A549 (cell line): Measurements from ENCODE around the gene ZNF831.

ENCODE experiments used
- EP300 ChIP-seq, 2 experiments: fragments of >200 bp; sonication (Bioruptor Twin); formaldehyde crosslinking; IDR thresholded peaks; 2 replicates in 1 of 2; 3 replicates in 1 of 2; pipeline ENCODE4 v1.6.1; 2016 to 2017
- MAFK ChIP-seq: fragments of 450-650 bp; IDR thresholded peaks from 2 replicates; pipeline ENCODE4 v1.6.1; 2014; ENCODE audit not compliant: partially characterized antibody
- POLR2A ChIP-seq: IDR thresholded peaks from 2 replicates; pipeline ENCODE4 v1.6.1; 2012; ENCODE audit warnings: mild to moderate bottlenecking, low read length
- RCOR1 ChIP-seq: fragments of 150-350 bp; IDR thresholded peaks from 2 replicates; pipeline ENCODE4 v1.6.1; 2014; ENCODE audit warnings: antibody characterized with exemption, low read length, low read depth
- SREBF2 ChIP-seq: fragments of 450-650 bp; IDR thresholded peaks from 2 replicates; pipeline ENCODE4 v1.6.1; 2014; ENCODE audit warnings: mild to moderate bottlenecking, moderate library complexity
- TF ChIP-seq, protein P1 (sequence below): fragments of 450-650 bp; IDR thresholded peaks from 2 replicates; pipeline ENCODE4 v1.6.1; 2014; ENCODE audit warnings: antibody characterized with exemption
- TF ChIP-seq, protein P2 (sequence below): fragments of >200 bp; sonication (Bioruptor Twin); formaldehyde crosslinking; IDR thresholded peaks from 3 replicates; pipeline ENCODE4 v1.5.1; 2016
- TF ChIP-seq, protein P3 (sequence below): IDR thresholded peaks from 2 replicates; pipeline ENCODE4 v1.6.1; 2012
- TF ChIP-seq, protein P4 (sequence below): fragments of 150-350 bp; IDR thresholded peaks from 2 replicates; pipeline ENCODE4 v1.6.1; 2014; ENCODE audit warnings: low read depth, mild to moderate bottlenecking, low read length

DNA sequence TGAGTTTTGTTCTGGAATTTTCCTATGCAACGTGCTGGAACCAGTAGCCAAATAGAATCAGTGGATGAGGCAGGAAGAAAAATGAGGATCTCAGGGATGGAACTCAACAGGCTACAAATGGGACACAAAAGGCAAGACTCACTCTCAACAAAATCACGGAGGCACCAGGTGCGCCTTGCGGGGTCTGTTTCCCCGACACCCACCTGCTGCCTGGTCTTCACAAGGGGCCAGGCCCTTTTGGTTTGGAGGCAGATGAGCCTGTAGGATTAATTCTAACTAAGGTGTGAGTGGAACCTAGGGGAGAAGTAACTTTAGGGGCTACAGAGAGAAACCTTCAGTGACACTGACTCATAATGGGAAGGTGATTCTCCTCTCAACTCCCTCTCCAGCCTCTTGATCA lies 56.5 kb downstream of the ZNF831 start:
- TF ChIP-seq EP300 (IDR thresholded peaks at IDR 0.05) (no peak), MAFK (no peak), POLR2A (no peak), SREBF2 (no peak), RCOR1 (no peak)
- TF ChIP-seq, protein P1, sequence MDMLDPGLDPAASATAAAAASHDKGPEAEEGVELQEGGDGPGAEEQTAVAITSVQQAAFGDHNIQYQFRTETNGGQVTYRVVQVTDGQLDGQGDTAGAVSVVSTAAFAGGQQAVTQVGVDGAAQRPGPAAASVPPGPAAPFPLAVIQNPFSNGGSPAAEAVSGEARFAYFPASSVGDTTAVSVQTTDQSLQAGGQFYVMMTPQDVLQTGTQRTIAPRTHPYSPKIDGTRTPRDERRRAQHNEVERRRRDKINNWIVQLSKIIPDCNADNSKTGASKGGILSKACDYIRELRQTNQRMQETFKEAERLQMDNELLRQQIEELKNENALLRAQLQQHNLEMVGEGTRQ, result no peak
- TF ChIP-seq, protein P2, sequence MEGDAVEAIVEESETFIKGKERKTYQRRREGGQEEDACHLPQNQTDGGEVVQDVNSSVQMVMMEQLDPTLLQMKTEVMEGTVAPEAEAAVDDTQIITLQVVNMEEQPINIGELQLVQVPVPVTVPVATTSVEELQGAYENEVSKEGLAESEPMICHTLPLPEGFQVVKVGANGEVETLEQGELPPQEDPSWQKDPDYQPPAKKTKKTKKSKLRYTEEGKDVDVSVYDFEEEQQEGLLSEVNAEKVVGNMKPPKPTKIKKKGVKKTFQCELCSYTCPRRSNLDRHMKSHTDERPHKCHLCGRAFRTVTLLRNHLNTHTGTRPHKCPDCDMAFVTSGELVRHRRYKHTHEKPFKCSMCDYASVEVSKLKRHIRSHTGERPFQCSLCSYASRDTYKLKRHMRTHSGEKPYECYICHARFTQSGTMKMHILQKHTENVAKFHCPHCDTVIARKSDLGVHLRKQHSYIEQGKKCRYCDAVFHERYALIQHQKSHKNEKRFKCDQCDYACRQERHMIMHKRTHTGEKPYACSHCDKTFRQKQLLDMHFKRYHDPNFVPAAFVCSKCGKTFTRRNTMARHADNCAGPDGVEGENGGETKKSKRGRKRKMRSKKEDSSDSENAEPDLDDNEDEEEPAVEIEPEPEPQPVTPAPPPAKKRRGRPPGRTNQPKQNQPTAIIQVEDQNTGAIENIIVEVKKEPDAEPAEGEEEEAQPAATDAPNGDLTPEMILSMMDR, result no peak
- TF ChIP-seq, protein P3, sequence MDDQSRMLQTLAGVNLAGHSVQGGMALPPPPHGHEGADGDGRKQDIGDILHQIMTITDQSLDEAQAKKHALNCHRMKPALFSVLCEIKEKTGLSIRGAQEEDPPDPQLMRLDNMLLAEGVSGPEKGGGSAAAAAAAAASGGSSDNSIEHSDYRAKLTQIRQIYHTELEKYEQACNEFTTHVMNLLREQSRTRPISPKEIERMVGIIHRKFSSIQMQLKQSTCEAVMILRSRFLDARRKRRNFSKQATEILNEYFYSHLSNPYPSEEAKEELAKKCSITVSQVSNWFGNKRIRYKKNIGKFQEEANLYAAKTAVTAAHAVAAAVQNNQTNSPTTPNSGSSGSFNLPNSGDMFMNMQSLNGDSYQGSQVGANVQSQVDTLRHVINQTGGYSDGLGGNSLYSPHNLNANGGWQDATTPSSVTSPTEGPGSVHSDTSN, result no peak
- TF ChIP-seq, protein P4, sequence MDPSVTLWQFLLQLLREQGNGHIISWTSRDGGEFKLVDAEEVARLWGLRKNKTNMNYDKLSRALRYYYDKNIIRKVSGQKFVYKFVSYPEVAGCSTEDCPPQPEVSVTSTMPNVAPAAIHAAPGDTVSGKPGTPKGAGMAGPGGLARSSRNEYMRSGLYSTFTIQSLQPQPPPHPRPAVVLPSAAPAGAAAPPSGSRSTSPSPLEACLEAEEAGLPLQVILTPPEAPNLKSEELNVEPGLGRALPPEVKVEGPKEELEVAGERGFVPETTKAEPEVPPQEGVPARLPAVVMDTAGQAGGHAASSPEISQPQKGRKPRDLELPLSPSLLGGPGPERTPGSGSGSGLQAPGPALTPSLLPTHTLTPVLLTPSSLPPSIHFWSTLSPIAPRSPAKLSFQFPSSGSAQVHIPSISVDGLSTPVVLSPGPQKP, result no peak
